Measurements from ENCODE around the gene SPESP1.

GRCh38 chr15:68907396-68907923 is 22.9 kb upstream of the SPESP1 start:
- no peak for TF ChIP-seq ETS2 (tag; IDR thresholded peaks at IDR 0.05; ENCODE audit: borderline replicate concordance, poor library complexity, severe bottlenecking)
- no peak for TF ChIP-seq CEBPZ (IDR thresholded peaks at IDR 0.05; ENCODE audit: borderline replicate concordance, low read depth, low read length)
- no peak for TF ChIP-seq U2AF1 (optimal IDR thresholded peaks at IDR 0.05; ENCODE audit: low read depth, low read length)

Measured in K562 (cell line).